Measurements from ENCODE around the gene C11orf65.

DNA sequence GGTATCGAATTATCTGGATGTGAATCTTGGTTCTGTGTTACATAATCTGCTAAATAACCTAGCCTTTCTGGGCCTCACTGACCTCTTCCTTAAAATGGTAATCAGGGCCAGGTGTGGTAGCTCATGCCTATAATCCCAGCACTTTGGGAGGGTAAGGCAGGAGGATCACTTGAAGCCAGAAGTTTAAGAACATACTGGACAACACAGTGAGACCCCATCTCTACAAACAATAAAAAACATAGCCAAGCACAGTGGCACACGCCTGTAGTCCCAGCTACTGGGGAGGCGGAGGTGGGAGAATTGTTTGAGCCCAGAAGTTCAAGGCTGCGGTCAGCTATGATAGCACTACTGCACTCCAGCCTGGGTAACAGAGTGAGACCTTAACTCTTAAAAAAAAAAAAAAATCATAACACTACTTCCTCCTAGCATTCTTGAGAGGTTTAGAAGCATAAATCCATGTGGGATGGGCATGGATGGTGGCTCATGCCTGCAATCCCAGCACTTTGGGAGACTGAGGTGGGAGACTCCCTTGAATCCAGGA, 72.5 kb downstream of the C11orf65 start:
- TF ChIP-seq, protein P1, sequence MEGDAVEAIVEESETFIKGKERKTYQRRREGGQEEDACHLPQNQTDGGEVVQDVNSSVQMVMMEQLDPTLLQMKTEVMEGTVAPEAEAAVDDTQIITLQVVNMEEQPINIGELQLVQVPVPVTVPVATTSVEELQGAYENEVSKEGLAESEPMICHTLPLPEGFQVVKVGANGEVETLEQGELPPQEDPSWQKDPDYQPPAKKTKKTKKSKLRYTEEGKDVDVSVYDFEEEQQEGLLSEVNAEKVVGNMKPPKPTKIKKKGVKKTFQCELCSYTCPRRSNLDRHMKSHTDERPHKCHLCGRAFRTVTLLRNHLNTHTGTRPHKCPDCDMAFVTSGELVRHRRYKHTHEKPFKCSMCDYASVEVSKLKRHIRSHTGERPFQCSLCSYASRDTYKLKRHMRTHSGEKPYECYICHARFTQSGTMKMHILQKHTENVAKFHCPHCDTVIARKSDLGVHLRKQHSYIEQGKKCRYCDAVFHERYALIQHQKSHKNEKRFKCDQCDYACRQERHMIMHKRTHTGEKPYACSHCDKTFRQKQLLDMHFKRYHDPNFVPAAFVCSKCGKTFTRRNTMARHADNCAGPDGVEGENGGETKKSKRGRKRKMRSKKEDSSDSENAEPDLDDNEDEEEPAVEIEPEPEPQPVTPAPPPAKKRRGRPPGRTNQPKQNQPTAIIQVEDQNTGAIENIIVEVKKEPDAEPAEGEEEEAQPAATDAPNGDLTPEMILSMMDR (IDR thresholded peaks at IDR 0.05): no peak
- TF ChIP-seq POLR2A (IDR thresholded peaks at IDR 0.05): no peak
- no peak for TF ChIP-seq POLR2AphosphoS5 (IDR thresholded peaks at IDR 0.05)

All from prostate gland (tissue), 2 donors.